Measurements from ENCODE around the gene GFOD1. TPM values are rescaled to one million over a fixed set of nuclear protein-coding genes. Genes with fewer than 3 reads are reported as not detected.
"Not testable (repeated sequence)": the region's sequence is repeated elsewhere in the genome, so short reads cannot be mapped to it uniquely, and the experiment has no call there.

The GFOD1 gene
- total RNA-seq, 4 donors from 2014 or later, result 4.7 to 26.6 (median 10.1) TPM

GRCh38 chr6:13434777-13435176, 52.6 kb downstream of the GFOD1 start:
- Histone ChIP-seq H3K36me3 (no peaks in the 10 kb centered on the region), H3K4me3 (no peak overlapping the region), H3K27me3 (no peaks in the 10 kb centered on the region), H3K9me3 (no peaks in the 10 kb centered on the region), H3K4me1 (no peaks in the 10 kb centered on the region), H3K27ac (no peak overlapping the region)
- TF ChIP-seq, protein P1, sequence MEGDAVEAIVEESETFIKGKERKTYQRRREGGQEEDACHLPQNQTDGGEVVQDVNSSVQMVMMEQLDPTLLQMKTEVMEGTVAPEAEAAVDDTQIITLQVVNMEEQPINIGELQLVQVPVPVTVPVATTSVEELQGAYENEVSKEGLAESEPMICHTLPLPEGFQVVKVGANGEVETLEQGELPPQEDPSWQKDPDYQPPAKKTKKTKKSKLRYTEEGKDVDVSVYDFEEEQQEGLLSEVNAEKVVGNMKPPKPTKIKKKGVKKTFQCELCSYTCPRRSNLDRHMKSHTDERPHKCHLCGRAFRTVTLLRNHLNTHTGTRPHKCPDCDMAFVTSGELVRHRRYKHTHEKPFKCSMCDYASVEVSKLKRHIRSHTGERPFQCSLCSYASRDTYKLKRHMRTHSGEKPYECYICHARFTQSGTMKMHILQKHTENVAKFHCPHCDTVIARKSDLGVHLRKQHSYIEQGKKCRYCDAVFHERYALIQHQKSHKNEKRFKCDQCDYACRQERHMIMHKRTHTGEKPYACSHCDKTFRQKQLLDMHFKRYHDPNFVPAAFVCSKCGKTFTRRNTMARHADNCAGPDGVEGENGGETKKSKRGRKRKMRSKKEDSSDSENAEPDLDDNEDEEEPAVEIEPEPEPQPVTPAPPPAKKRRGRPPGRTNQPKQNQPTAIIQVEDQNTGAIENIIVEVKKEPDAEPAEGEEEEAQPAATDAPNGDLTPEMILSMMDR (IDR thresholded peaks at IDR 0.05), result no peak
- TF ChIP-seq POLR2A (IDR thresholded peaks at IDR 0.05), result no peak
- no peak for DNase-seq
- intact Hi-C loops (cut with DNase I; ENCODE audit: low total_unique reads), result no loop called here

- H3K27ac ChIP-seq; H3K36me3 ChIP-seq; intact Hi-C loops (cut with DNase I; ENCODE audit: low total_unique reads); H3K4me3 ChIP-seq; H3K4me1 ChIP-seq; DNase-seq; H3K27me3 ChIP-seq; H3K9me3 ChIP-seq: not testable (repeated sequence)
Observed at GRCh38 chr6:13434135-13434775, 53.1 kb downstream of the GFOD1 start.

DNA sequence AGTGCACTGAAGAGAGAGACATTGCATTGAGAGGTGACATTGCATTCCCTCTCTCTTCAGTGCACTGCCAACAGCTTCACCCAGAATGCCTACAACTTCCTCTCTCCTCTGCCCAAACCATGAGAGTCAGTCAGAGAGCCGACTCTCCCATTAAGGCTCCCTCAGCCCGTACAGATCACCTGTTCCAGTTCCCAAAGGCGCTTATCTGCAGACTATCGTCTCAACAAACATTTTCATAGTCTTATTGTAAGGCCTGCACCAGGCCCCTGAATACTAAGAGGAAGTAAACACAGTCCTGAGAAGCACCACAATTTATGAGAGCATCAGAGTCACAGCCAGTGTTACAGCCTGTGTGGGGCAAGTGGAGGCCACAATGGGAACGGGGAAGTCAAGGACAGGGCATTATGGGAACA, 53.7 kb downstream of the GFOD1 start:
- no peaks in the 10 kb centered on the region for H3K27me3 ChIP-seq
- intact Hi-C loops (cut with DNase I; ENCODE audit: low total_unique reads), result no loop called here
- H3K9me3 ChIP-seq, result no peaks in the 10 kb centered on the region
- H3K4me1 ChIP-seq, result no peaks in the 10 kb centered on the region
- H3K27ac ChIP-seq, result no peak overlapping the region
- no peak for TF ChIP-seq POLR2A (IDR thresholded peaks at IDR 0.05)
- no peaks in the 10 kb centered on the region for H3K36me3 ChIP-seq
- DNase-seq, result no peak
- no peak overlapping the region for H3K4me3 ChIP-seq

DNA sequence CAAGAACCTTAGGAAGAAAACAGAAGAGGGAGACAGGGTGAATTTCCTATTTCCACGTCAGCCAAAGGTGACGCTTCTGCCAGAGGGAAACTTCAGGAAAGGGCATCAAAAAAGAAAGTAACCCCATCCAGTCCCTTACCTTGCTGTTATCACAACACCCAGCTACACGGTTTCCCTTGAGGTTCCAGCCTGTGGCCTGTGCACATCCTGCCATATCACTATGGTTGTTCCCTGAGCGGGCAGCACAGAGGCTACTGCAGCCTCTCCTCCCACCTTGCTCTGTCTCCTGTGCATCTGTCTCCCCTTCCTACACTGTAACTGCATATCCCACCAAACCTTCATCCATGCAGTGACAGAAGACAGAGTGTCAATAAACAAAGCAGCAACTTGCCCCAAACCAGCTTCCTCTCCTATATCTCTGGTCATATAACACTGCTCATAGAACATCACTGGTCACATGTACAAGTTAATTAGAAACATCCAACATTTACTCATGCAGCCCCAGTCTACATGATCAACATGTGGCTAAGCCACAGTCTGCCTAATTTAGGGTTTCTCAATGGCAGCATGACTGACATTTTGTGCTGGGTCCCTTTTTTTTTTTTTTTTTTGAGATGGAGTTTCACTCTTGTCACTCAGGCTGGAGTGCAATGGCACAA, 54.7 kb downstream of the GFOD1 start:
- Histone ChIP-seq H3K9me3 (no peaks in the 10 kb centered on the region), H3K4me3 (no peak overlapping the region), H3K27me3 (no peaks in the 10 kb centered on the region), H3K4me1 (no peaks in the 10 kb centered on the region), H3K36me3 (no peaks in the 10 kb centered on the region), H3K27ac (no peak overlapping the region)
- no peak for DNase-seq
- intact Hi-C loops (cut with DNase I; ENCODE audit: low total_unique reads), result no loop called here
- no peak for TF ChIP-seq POLR2A (IDR thresholded peaks at IDR 0.05)
- TF ChIP-seq, protein P1 (IDR thresholded peaks at IDR 0.05), result no peak

GRCh38 chr6:13431861-13432465, 55.4 kb downstream of the GFOD1 start:
- Histone ChIP-seq H3K4me3 (no peak overlapping the region), H3K36me3 (no peaks in the 10 kb centered on the region), H3K9me3 (no peaks in the 10 kb centered on the region), H3K4me1 (no peaks in the 10 kb centered on the region), H3K27me3 (no peaks in the 10 kb centered on the region), H3K27ac (no peak overlapping the region)
- no peak for TF ChIP-seq POLR2A (IDR thresholded peaks at IDR 0.05)
- TF ChIP-seq, protein P1 (IDR thresholded peaks at IDR 0.05), result no peak
- DNase-seq, result no peak
- intact Hi-C loops (cut with DNase I; ENCODE audit: low total_unique reads), result no loop called here

GRCh38 chr6:13431059-13431656, 56.2 kb downstream of the GFOD1 start:
- TF ChIP-seq, protein P1 (IDR thresholded peaks at IDR 0.05), result no peak
- no peak for TF ChIP-seq POLR2A (IDR thresholded peaks at IDR 0.05)

More at GRCh38 chr6:13431059-13431656, 56.2 kb downstream of the GFOD1 start:
- Histone ChIP-seq H3K4me1 (no peaks in the 10 kb centered on the region), H3K36me3 (no peaks in the 10 kb centered on the region), H3K27ac (no peak overlapping the region), H3K4me3 (no peak overlapping the region), H3K9me3 (no peaks in the 10 kb centered on the region), H3K27me3 (no peaks in the 10 kb centered on the region)
- intact Hi-C loops (cut with DNase I; ENCODE audit: low total_unique reads), result no loop called here
- no peak for DNase-seq
